Peyer's patch (tissue), 4 donors: ENCODE results near the gene ADAMTS15. TPM values are rescaled to one million over a fixed set of nuclear protein-coding genes. Genes with fewer than 3 reads are reported as not detected.

Experiments
- DNase-seq, 3 donors: peaks; one replicate each; pipeline ENCODE4 v3.0.0-alpha.2; 2017 to 2019
- H3K27ac ChIP-seq, 4 donors: fragments of 200-600 bp; sonication (generic); one replicate each; pipeline ENCODE4 v1.5.1; 2016 to 2019
- H3K27me3 ChIP-seq, 2 donors: fragments of 200-600 bp; sonication (generic); one replicate each; pipeline ENCODE4 v1.5.1; 2019
- H3K36me3 ChIP-seq, 3 donors: fragments of 200-600 bp; sonication (generic); one replicate each; pipeline ENCODE4 v1.5.1; 2016 to 2019
- H3K4me1 ChIP-seq, 4 donors: fragments of 200-600 bp; sonication (generic); one replicate each; pipeline ENCODE4 v1.5.1; 2016 to 2019
- H3K4me3 ChIP-seq, 4 donors: fragments of 200-600 bp; sonication (generic); 1 replicate in 3 of 4; 2 replicates in 1 of 4; pipeline ENCODE4 v1.5.1; 2016 to 2019; ENCODE audit warnings: mild to moderate bottlenecking in 1 of 4
- H3K9me3 ChIP-seq, 4 donors: fragments of 200-600 bp; sonication (generic); one replicate each; pipeline ENCODE4 v1.5.1; 2016 to 2019; ENCODE audit warnings: mild to moderate bottlenecking in 1 of 4
- POLR2A ChIP-seq, 2 donors: fragments of 450-650 bp; IDR thresholded peaks; one replicate each; pipeline ENCODE4 v1.5.1; 2017; ENCODE audit warnings: antibody characterized with exemption in 2 of 2, mild to moderate bottlenecking in 2 of 2, moderate library complexity in 2 of 2
- total RNA-seq, 4 donors: library from RNA; depleted of rRNA; stranded (reverse); fragments of >200 nt; gene quantifications; one replicate each; pipeline ENCODE4 v1.1.0, GENCODE V29; 2016
- TF ChIP-seq, protein P1 (sequence below), 6 experiments: fragments of 450-650 bp in 4 of 6; fragments of 200-600 bp in 2 of 6; sonication (generic) in 1 of 6; IDR thresholded peaks; one replicate each; pipeline ENCODE4 v1.5.1; 2017 to 2019; ENCODE audit warnings: antibody characterized with exemption in 6 of 6, mild to moderate bottlenecking in 3 of 6, moderate library complexity in 1 of 6

Gene ADAMTS15
- total RNA-seq, 4 donors from 2014 or later, result 0.53 to 5.8 (median 2.6) TPM

- DNase-seq, result no peak
- no peak for TF ChIP-seq POLR2A (IDR thresholded peaks at IDR 0.05)
- TF ChIP-seq, protein P1, sequence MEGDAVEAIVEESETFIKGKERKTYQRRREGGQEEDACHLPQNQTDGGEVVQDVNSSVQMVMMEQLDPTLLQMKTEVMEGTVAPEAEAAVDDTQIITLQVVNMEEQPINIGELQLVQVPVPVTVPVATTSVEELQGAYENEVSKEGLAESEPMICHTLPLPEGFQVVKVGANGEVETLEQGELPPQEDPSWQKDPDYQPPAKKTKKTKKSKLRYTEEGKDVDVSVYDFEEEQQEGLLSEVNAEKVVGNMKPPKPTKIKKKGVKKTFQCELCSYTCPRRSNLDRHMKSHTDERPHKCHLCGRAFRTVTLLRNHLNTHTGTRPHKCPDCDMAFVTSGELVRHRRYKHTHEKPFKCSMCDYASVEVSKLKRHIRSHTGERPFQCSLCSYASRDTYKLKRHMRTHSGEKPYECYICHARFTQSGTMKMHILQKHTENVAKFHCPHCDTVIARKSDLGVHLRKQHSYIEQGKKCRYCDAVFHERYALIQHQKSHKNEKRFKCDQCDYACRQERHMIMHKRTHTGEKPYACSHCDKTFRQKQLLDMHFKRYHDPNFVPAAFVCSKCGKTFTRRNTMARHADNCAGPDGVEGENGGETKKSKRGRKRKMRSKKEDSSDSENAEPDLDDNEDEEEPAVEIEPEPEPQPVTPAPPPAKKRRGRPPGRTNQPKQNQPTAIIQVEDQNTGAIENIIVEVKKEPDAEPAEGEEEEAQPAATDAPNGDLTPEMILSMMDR (IDR thresholded peaks at IDR 0.05), result no peak
- no peak overlapping the region for H3K27ac ChIP-seq
- no peaks in the 10 kb centered on the region for H3K36me3 ChIP-seq
- no peaks in the 10 kb centered on the region for H3K9me3 ChIP-seq
- H3K27me3 ChIP-seq, result no peaks in the 10 kb centered on the region
- H3K4me1 ChIP-seq, result peaks cover 0 to 21% (median 0%) of the 10 kb centered on the region in 4 donors
- no peak overlapping the region for H3K4me3 ChIP-seq
Measured at GRCh38 chr11:130480711-130481140, 32.3 kb downstream of the ADAMTS15 start.

GRCh38 chr11:130483124-130483523 lies 34.7 kb downstream of the ADAMTS15 start:
- no peaks in the 10 kb centered on the region for H3K36me3 ChIP-seq
- peaks cover 0 to 20% (median 0%) of the 10 kb centered on the region in 4 donors for H3K4me1 ChIP-seq
- H3K9me3 ChIP-seq, result no peaks in the 10 kb centered on the region
- DNase-seq, result no peak
- no peaks in the 10 kb centered on the region for H3K27me3 ChIP-seq
- no peak overlapping the region for H3K27ac ChIP-seq
- no peak overlapping the region for H3K4me3 ChIP-seq
- TF ChIP-seq, protein P1 (IDR thresholded peaks at IDR 0.05), result no peak
- no peak for TF ChIP-seq POLR2A (IDR thresholded peaks at IDR 0.05)

DNA sequence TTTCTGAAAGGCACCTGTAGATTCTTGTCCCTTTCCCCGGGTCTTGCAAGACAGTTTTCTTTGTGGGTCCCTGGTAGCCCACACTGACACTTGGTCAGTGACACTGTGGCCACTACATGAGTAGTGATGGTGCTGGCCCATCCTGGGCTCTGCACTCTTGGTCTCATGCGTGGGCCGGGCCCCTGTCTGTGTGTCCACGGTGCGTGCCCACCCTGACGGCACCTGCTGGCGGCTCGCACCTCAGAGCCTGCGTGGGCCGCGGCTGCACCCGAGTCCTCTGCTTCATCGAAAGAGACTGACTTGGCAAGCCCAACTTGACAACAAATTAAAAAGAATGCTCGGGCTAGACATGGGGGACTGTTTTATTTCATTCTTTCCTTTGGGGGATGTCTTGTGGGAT lies 37.5 kb downstream of the ADAMTS15 start:
- Histone ChIP-seq H3K9me3 (no peaks in the 10 kb centered on the region), H3K4me1 (peaks cover 0 to 7% (median 0%) of the 10 kb centered on the region in 4 donors), H3K4me3 (no peak overlapping the region), H3K36me3 (no peaks in the 10 kb centered on the region), H3K27me3 (no peaks in the 10 kb centered on the region), H3K27ac (no peak overlapping the region)
- TF ChIP-seq, protein P1 (IDR thresholded peaks at IDR 0.05), result no peak
- no peak for TF ChIP-seq POLR2A (IDR thresholded peaks at IDR 0.05)
- no peak for DNase-seq

DNA sequence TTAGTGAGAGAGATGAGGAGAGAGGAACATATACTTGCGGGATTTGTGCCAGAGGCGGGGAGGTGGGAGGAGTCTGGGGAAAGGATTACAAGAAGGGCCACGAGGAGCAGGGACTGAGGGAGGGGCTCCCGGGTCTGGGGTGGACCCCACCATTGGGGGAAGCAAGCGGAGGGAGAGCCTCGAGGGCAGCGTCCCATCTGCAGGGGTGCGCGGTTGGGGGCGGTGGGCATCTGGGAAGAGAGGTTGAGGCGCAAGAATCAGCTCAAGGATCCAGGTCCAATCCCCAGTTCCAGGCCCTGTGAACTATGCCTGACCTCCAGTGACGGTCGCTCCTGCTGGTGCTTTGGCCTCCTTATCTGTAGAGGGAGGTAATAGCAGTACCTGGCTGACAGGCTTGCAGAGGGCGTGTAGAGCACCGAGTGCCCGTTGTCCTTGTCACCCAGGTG lies 38.0 kb downstream of the ADAMTS15 start:
- DNase-seq, result no peak
- H3K36me3 ChIP-seq, result no peaks in the 10 kb centered on the region
- peaks cover 0 to 7% (median 0%) of the 10 kb centered on the region in 4 donors for H3K4me1 ChIP-seq
- no peaks in the 10 kb centered on the region for H3K27me3 ChIP-seq
- no peak overlapping the region for H3K4me3 ChIP-seq
- TF ChIP-seq POLR2A (IDR thresholded peaks at IDR 0.05), result no peak
- TF ChIP-seq, protein P1 (IDR thresholded peaks at IDR 0.05), result peak in 1 of 6 experiments; percentile 6
- H3K9me3 ChIP-seq, result no peaks in the 10 kb centered on the region
- H3K27ac ChIP-seq, result no peak overlapping the region

- H3K4me3 ChIP-seq, result no peak overlapping the region
- TF ChIP-seq POLR2A (IDR thresholded peaks at IDR 0.05), result no peak
- TF ChIP-seq, protein P1 (IDR thresholded peaks at IDR 0.05), result no peak
- peak overlapping the region in 1 of 4 donors; percentile 30 for H3K27ac ChIP-seq
- no peak for DNase-seq
- H3K27me3 ChIP-seq, result no peaks in the 10 kb centered on the region
- H3K9me3 ChIP-seq, result no peaks in the 10 kb centered on the region
- H3K36me3 ChIP-seq, result no peaks in the 10 kb centered on the region
- peaks cover 0 to 7% (median 0%) of the 10 kb centered on the region in 4 donors for H3K4me1 ChIP-seq
Measured at GRCh38 chr11:130486987-130487923, 38.8 kb downstream of the ADAMTS15 start.
